ENCODE results near the gene CDK7. TPM values are rescaled to one million over a fixed set of nuclear protein-coding genes. Genes with fewer than 3 reads are reported as not detected.
A peak's percentile ranks its signal among the peaks of the same experiment; 100 is the strongest.
"Not testable (repeated sequence)": the region's sequence is repeated elsewhere in the genome, so short reads cannot be mapped to it uniquely, and the experiment has no call there.

CDK7 gene
- total RNA-seq, 2 donors from 2014 or later: 25.5 to 99.1 TPM

DNA sequence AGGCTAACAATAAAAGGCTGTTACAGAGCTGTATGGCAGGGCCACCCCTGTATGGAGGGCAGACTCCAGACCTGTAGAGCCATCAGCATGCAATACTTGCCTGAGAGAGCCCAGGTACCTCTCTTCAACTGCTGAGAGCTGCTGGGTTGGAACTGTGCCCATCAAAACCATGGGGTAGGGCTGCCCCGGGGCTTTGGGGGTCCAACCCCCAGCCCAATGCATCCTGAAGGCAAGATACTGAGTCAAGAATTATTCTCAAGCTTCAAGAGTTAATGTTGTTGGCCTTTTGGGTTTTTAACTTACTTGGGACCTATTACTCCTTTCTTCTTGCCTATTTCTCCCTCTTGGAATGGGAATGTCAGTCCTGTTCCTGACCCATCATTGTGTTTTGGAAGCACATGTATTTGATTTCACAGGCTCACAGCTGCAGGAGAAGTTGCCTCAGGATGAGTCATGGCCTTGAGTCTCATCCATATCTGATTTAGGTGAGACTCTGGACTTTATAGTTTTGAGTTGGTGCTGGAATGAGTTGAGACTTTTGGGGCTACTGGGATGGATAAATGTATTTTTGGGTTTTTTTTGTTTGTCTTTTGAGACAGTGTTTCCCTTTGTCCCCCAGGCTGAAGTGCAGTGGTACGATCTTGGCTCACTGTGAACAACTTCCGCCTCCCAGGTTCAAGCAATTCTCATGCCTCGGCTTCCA lies 21.0 kb upstream of the CDK7 start:
- Histone ChIP-seq H3K27me3 (replicated peaks; ENCODE audit: insufficient read depth) (no peaks in the 10 kb centered on the region), H3K4me3 (no peak overlapping the region), H3K4me1 (replicated peaks) (no peaks in the 10 kb centered on the region), H3K27ac (no peak overlapping the region), H3K9me3 (no peaks in the 10 kb centered on the region), H3K36me3 (no peaks in the 10 kb centered on the region)
- intact Hi-C loops (cut with DNase I): loop anchor here (10.0 kb wide), 1 partner anchor 119 kb away; the partner anchor contains the start of gene SLC30A5
- 100% methylated on average over 4 of the region's 4 CpGs for WGBS
- TF ChIP-seq POLR2AphosphoS5 (IDR thresholded peaks at IDR 0.05) (no peak), POLR2A (IDR thresholded peaks at IDR 0.05) (no peak)
- DNase-seq (ENCODE audit: low spot score): no peak

DNA sequence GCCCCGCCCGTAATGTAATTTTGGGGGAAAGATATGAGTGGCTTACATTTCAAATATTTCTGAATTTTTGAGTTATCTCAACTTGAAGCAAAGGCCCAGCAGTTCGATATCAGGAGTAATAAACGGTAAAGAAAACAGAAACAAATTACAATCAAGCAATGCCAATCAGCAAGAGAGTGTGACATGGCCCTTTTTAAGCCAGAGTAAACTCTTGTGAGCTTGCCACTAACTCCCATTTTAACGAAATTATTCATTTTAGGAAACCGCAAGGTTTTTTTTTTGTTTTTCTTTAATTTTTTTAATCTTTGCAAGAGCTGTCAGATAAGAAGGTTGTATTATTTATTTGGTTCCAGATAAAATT lies 17.6 kb upstream of the CDK7 start:
- peak overlapping the region; percentile 77 to 91 for H3K4me3 ChIP-seq
- no peaks in the 10 kb centered on the region for H3K36me3 ChIP-seq
- intact Hi-C loops (cut with DNase I): loop anchor here (10.0 kb wide), 1 partner anchor 122 kb away; the partner anchor contains the start of gene SLC30A5

DNA sequence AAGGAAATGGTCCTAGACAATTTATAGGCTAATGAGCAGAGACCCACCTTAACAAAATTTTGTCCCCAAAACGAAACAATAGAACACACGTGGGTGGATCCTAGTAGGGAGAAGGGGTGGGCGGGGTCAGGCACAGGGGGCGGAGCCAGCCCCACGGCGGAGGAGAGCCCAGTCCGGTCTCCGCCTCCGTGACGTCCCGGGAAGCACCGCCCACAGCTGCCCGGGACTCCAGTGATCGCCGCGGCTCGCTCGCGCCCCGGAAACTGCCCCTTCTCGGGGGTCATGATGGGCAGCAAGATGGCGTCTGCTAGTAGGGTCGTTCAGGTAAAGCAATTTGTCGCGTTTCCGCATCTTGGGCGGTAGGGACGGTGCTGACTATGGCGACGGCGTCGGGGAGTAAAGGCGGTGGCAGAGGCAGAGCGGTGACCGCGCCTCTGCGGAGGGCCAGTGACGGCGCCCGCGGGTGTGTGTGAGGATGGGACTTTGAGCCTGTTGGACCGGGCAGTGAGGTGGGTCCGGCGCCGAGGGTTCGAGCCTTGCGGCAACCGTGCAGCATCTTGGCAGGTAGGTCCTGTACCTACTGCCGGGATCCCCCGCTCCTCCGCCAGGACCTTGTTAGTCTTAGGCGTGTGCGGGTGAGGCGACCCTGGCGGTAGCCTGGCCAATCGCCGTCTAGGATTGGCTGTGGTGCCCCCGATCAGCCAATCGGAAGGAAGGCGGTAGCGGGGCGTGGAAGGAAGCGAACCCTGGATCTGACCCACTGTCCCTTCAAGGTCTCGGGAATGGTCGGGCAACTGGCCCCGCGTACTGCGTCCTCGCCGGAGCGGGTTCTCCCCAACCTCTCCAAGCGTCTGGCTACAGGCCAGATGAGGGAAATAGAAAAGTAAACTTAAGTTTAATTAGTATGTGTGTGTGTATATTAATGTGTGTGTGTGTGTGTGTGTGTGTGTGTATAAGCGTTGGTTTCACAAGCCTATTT lies 16.8 kb upstream of the CDK7 start:
- under 1% methylated on average over 52 of the region's 73 CpGs for WGBS
- intact Hi-C loops (cut with DNase I): loop anchor here (10.0 kb wide), 1 partner anchor 123 kb away; the partner anchor contains the start of gene SLC30A5
- peak; percentile 96 for DNase-seq (ENCODE audit: low spot score)

More for the DNA sequence above, 17.6 kb upstream of the CDK7 start:
- no peak for DNase-seq (ENCODE audit: low spot score)
- no peaks in the 10 kb centered on the region for H3K27me3 ChIP-seq (replicated peaks; ENCODE audit: insufficient read depth)
- no peaks in the 10 kb centered on the region for H3K9me3 ChIP-seq
- 55% methylated on average over 6 of the region's 6 CpGs for WGBS
- peaks cover 4% of the 10 kb centered on the region for H3K4me1 ChIP-seq (replicated peaks)
- H3K27ac ChIP-seq: peak overlapping the region in 1 of 2 donors; percentile 86
- TF ChIP-seq POLR2A (IDR thresholded peaks at IDR 0.05) (no peak), POLR2AphosphoS5 (IDR thresholded peaks at IDR 0.05) (no peak), CTCF (IDR thresholded peaks at IDR 0.05) (no peak)

DNA sequence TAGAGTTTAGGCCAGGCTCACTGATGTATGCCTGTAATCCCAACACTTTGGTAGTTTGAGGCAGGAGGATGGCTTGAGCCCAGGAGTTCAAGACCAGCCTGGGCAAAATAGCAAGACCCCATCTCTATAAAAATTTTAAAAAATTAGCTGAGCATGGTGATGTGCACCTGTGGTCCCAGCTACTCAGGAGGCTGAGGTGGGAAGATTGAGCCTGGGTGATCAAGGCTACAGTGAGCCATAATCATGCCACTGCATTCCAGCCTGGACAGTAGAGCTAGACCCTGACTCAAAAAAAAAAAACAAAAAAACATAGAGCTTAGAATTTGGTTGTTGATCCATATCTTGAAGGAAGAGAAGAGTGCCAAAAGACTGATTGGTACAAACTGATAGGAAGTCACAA lies 14.7 kb upstream of the CDK7 start:
- H3K36me3 ChIP-seq: no peaks in the 10 kb centered on the region
- H3K27ac ChIP-seq: no peak overlapping the region
- H3K4me1 ChIP-seq (replicated peaks): peaks cover 4% of the 10 kb centered on the region
- H3K9me3 ChIP-seq: no peaks in the 10 kb centered on the region
- intact Hi-C loops (cut with DNase I): loop anchor here (10.0 kb wide), 1 partner anchor 125 kb away; the partner anchor contains the start of gene SLC30A5
- no peak for DNase-seq (ENCODE audit: low spot score)
- H3K27me3 ChIP-seq (replicated peaks; ENCODE audit: insufficient read depth): no peaks in the 10 kb centered on the region
- H3K4me3 ChIP-seq: no peak overlapping the region
- TF ChIP-seq CTCF (IDR thresholded peaks at IDR 0.05) (no peak), POLR2A (IDR thresholded peaks at IDR 0.05) (no peak), POLR2AphosphoS5 (IDR thresholded peaks at IDR 0.05) (no peak)

More for the DNA sequence above, 16.8 kb upstream of the CDK7 start:
- Histone ChIP-seq H3K27ac (peak overlapping the region; percentile 86 to 87), H3K36me3 (no peaks in the 10 kb centered on the region), H3K4me1 (replicated peaks) (peaks cover 4% of the 10 kb centered on the region), H3K27me3 (replicated peaks; ENCODE audit: insufficient read depth) (no peaks in the 10 kb centered on the region), H3K9me3 (no peaks in the 10 kb centered on the region), H3K4me3 (peak overlapping the region; percentile 77 to 91)
- TF ChIP-seq POLR2A (IDR thresholded peaks at IDR 0.05) (peak; percentile 86), POLR2AphosphoS5 (IDR thresholded peaks at IDR 0.05) (peak; percentile 93), CTCF (IDR thresholded peaks at IDR 0.05) (peak in 3 of 4 experiments; percentile 15 to 65 (median 57))

GRCh38 chr5:69220371-69220770 lies 14.3 kb upstream of the CDK7 start:
- H3K4me1 ChIP-seq (replicated peaks); H3K27me3 ChIP-seq (replicated peaks; ENCODE audit: insufficient read depth); H3K27ac ChIP-seq; H3K9me3 ChIP-seq; DNase-seq (ENCODE audit: low spot score); H3K4me3 ChIP-seq; H3K36me3 ChIP-seq; intact Hi-C loops (cut with DNase I): not testable (repeated sequence)
- 96% methylated on average over 18 of the region's 18 CpGs for WGBS

DNA sequence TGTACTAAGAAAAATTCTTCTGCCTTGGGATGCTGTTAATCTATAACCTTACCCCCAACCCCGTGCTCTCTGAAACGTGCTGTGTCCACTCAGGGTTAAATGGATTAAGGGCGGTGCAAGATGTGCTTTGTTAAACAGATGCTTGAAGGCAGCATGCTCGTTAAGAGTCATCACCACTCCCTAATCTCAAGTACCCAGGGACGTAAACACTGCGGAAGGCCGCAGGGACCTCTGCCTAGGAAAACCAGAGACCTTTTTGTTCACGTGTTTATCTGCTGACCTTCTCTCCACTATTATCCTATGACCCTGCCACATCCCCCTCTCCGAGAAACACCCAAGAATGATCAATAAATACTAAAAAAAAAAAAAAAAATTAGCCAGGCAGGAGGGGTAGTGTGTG lies 13.9 kb upstream of the CDK7 start:
- H3K36me3 ChIP-seq; H3K4me3 ChIP-seq; DNase-seq (ENCODE audit: low spot score); H3K27me3 ChIP-seq (replicated peaks; ENCODE audit: insufficient read depth); H3K4me1 ChIP-seq (replicated peaks); intact Hi-C loops (cut with DNase I); H3K27ac ChIP-seq; H3K9me3 ChIP-seq: not testable (repeated sequence)
- WGBS: 88% methylated on average over 9 of the region's 9 CpGs
